Measurements from ENCODE around the gene ZNF775.

DNA sequence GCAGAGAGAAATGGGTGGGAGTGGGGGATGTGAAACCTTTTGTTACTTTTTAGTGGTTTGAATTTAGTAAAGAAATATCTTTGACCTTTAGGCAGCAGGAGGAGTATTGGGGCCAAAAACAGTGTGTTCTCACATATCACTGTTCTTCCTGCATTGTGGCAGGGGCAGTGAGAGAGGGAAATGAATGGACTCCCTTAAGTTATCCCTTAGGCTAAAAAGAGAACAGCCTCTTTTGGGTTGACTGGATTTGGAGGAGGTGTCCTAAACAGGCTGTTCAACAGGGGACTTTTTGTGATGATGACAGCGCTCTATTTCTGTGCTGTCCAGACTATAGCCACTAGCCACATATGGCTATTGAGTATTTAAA, 22.3 kb downstream of the ZNF775 start:
- TF ChIP-seq ARNTL (CRISPR knock-in tag; IDR thresholded peaks at IDR 0.05; ENCODE audit: borderline replicate concordance, low read depth) = no peak
- TF ChIP-seq OSR1 (CRISPR knock-in tag; IDR thresholded peaks at IDR 0.05) = no peak
- no peak for TF ChIP-seq ZFP3 (CRISPR knock-in tag; IDR thresholded peaks at IDR 0.05)
- TF ChIP-seq ZC3H10 (CRISPR knock-in tag; IDR thresholded peaks at IDR 0.05) = no peak
- TF ChIP-seq, protein P1, sequence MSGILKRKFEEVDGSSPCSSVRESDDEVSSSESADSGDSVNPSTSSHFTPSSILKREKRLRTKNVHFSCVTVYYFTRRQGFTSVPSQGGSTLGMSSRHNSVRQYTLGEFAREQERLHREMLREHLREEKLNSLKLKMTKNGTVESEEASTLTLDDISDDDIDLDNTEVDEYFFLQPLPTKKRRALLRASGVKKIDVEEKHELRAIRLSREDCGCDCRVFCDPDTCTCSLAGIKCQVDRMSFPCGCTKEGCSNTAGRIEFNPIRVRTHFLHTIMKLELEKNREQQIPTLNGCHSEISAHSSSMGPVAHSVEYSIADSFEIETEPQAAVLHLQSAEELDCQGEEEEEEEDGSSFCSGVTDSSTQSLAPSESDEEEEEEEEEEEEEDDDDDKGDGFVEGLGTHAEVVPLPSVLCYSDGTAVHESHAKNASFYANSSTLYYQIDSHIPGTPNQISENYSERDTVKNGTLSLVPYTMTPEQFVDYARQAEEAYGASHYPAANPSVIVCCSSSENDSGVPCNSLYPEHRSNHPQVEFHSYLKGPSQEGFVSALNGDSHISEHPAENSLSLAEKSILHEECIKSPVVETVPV (CRISPR knock-in tag; IDR thresholded peaks at IDR 0.05) = no peak
